NCI-H1694 treated with DMSO at 0.1 percent for 48 hours (cell line): Measurements from ENCODE around the gene PPP4R1.

ENCODE experiments used
- DNase-seq: peaks from one replicate; lab custom pipeline; 2025; lab: John Stamatoyannopoulos, UW

PPP4R1 gene

GRCh38 chr18:9594823-9595596 lies 19.3 kb downstream of the PPP4R1 start:
- no peak for DNase-seq

GRCh38 chr18:9587924-9588323 lies 26.4 kb downstream of the PPP4R1 start:
- no peak for DNase-seq

GRCh38 chr18:9586814-9587213 lies 27.5 kb downstream of the PPP4R1 start:
- DNase-seq: no peak

- DNase-seq: no peak
Measured at GRCh38 chr18:9581667-9582066, 32.7 kb downstream of the PPP4R1 start.

- DNase-seq: no peak
Measured at GRCh38 chr18:9578306-9578705, 36.1 kb downstream of the PPP4R1 start.

- no peak for DNase-seq
Measured at GRCh38 chr18:9577361-9577760, 37.0 kb downstream of the PPP4R1 start.

- DNase-seq: no peak
Measured at GRCh38 chr18:9575558-9575957, 38.8 kb downstream of the PPP4R1 start.

GRCh38 chr18:9574473-9575115 lies 39.8 kb downstream of the PPP4R1 start:
- no peak for DNase-seq

GRCh38 chr18:9571546-9571945 lies 42.8 kb downstream of the PPP4R1 start:
- DNase-seq: no peak

GRCh38 chr18:9570255-9570654 lies 44.1 kb downstream of the PPP4R1 start:
- DNase-seq: no peak

- DNase-seq: no peak
Measured at GRCh38 chr18:9569178-9569577, 45.2 kb downstream of the PPP4R1 start.

- no peak for DNase-seq
Measured at GRCh38 chr18:9568186-9568585, 46.2 kb downstream of the PPP4R1 start.

GRCh38 chr18:9565407-9565806 lies 49.0 kb downstream of the PPP4R1 start:
- DNase-seq: no peak

- no peak for DNase-seq
Measured at GRCh38 chr18:9563331-9563730, 51.0 kb downstream of the PPP4R1 start.

GRCh38 chr18:9562584-9562983 lies 51.8 kb downstream of the PPP4R1 start:
- DNase-seq: no peak

GRCh38 chr18:9561759-9562158 lies 52.6 kb downstream of the PPP4R1 start:
- DNase-seq: no peak

- no peak for DNase-seq
Measured at GRCh38 chr18:9559253-9559652, 55.1 kb downstream of the PPP4R1 start.

GRCh38 chr18:9558387-9559064 lies 55.8 kb downstream of the PPP4R1 start:
- no peak for DNase-seq

- DNase-seq: no peak
Measured at GRCh38 chr18:9557250-9557943, 57.0 kb downstream of the PPP4R1 start.

- DNase-seq: no peak
Measured at GRCh38 chr18:9552616-9553015, 61.7 kb downstream of the PPP4R1 start.

GRCh38 chr18:9552191-9552590 lies 62.2 kb downstream of the PPP4R1 start:
- no peak for DNase-seq

- no peak for DNase-seq
Measured at GRCh38 chr18:9550429-9550828, 63.9 kb downstream of the PPP4R1 start.

- no peak for DNase-seq
Measured at GRCh38 chr18:9549405-9549804, 65.0 kb downstream of the PPP4R1 start.
